Measurements from ENCODE around the gene TENM4. TPM values are rescaled to one million over a fixed set of nuclear protein-coding genes. Genes with fewer than 3 reads are reported as not detected.

The TENM4 gene
- total RNA-seq, 2 donors from 2014 or later = 68.2 to 130 TPM

DNA sequence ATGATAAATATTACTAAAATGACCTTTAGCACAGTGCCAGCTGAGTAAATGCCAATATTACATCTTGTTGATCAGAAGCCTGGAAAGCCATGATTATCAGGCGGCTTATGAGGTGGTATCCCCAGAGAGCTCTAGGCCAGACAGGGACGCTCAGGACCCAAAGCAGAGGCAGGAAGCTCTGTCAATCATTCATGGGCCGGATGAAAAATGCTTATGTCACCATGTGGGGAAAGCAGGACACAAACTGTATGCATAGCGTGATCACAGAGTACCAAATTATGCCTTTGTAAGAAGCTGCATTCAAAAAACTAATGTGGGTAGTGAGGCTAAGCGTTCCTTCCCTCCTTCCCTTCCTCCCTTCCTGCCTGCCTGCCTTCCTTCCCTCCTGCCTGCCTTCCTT is 82.6 kb downstream of the TENM4 start:
- TF ChIP-seq CTCF (conservative IDR thresholded peaks at IDR 0.05) = no peak
- Mint-ChIP-seq H3K4me1 (peaks cover 5% of the 10 kb centered on the region), H3K27ac (no peak overlapping the region), H3K4me3 (no peak overlapping the region), H3K36me3 (ENCODE audit: low read depth) (peaks cover 5% of the 10 kb centered on the region), H3K9me3 (no peaks in the 10 kb centered on the region), H3K27me3 (ENCODE audit: insufficient read depth) (no peaks in the 10 kb centered on the region)
- Histone ChIP-seq H3K4me3 (ENCODE audit: low read length) (no peak overlapping the region), H3K27ac (ENCODE audit: low read depth, low read length) (no peak overlapping the region), H3K36me3 (ENCODE audit: control insufficient read depth, insufficient read depth, low read length) (no peaks in the 10 kb centered on the region), H3K9me3 (ENCODE audit: control insufficient read depth, low read length) (no peaks in the 10 kb centered on the region), H3K4me1 (ENCODE audit: control insufficient read depth, insufficient read depth, low read length) (no peaks in the 10 kb centered on the region), H3K9ac (ENCODE audit: extremely low read depth, low read length, poor library complexity, severe bottlenecking) (no peak overlapping the region), H3K27me3 (ENCODE audit: control insufficient read depth, insufficient read depth, low read length, poor library complexity, severe bottlenecking) (no peaks in the 10 kb centered on the region)
- WGBS, 2 experiments (ENCODE audit: insufficient coverage in 1 of 2, insufficient read length in 1 of 2) = 93% methylated on average over 5 of the region's 5 CpGs
- no peak for DNase-seq

GRCh38 chr11:79353706-79354105 is 87.1 kb downstream of the TENM4 start:
- H3K4me3 Mint-ChIP-seq = no peak overlapping the region
- H3K36me3 Mint-ChIP-seq (ENCODE audit: low read depth) = peaks cover 9% of the 10 kb centered on the region
- Histone ChIP-seq H3K4me1 (ENCODE audit: control insufficient read depth, insufficient read depth, low read length) (no peaks in the 10 kb centered on the region), H3K27me3 (ENCODE audit: control insufficient read depth, insufficient read depth, low read length, poor library complexity, severe bottlenecking) (no peaks in the 10 kb centered on the region), H3K36me3 (ENCODE audit: control insufficient read depth, insufficient read depth, low read length) (no peaks in the 10 kb centered on the region), H3K27ac (ENCODE audit: low read depth, low read length) (no peak overlapping the region), H3K9me3 (ENCODE audit: control insufficient read depth, low read length) (no peaks in the 10 kb centered on the region), H3K4me3 (ENCODE audit: low read length) (no peak overlapping the region), H3K9ac (ENCODE audit: extremely low read depth, low read length, poor library complexity, severe bottlenecking) (no peak overlapping the region)
- no peak overlapping the region for H3K27ac Mint-ChIP-seq
- WGBS, 2 experiments (ENCODE audit: insufficient coverage in 1 of 2, insufficient read length in 1 of 2) = 71 to 87% methylated on average over 2 to 3 of the region's 3 CpGs
- no peak for DNase-seq
- H3K9me3 Mint-ChIP-seq = no peaks in the 10 kb centered on the region
- H3K4me1 Mint-ChIP-seq = peaks cover 5% of the 10 kb centered on the region
- no peaks in the 10 kb centered on the region for H3K27me3 Mint-ChIP-seq (ENCODE audit: insufficient read depth)
- TF ChIP-seq CTCF (conservative IDR thresholded peaks at IDR 0.05) = no peak

GRCh38 chr11:79352349-79352703 is 88.5 kb downstream of the TENM4 start:
- Histone ChIP-seq H3K9ac (ENCODE audit: extremely low read depth, low read length, poor library complexity, severe bottlenecking) (no peak overlapping the region), H3K4me3 (ENCODE audit: low read length) (no peak overlapping the region), H3K9me3 (ENCODE audit: control insufficient read depth, low read length) (no peaks in the 10 kb centered on the region), H3K4me1 (ENCODE audit: control insufficient read depth, insufficient read depth, low read length) (no peaks in the 10 kb centered on the region), H3K27me3 (ENCODE audit: control insufficient read depth, insufficient read depth, low read length, poor library complexity, severe bottlenecking) (no peaks in the 10 kb centered on the region), H3K36me3 (ENCODE audit: control insufficient read depth, insufficient read depth, low read length) (no peaks in the 10 kb centered on the region), H3K27ac (ENCODE audit: low read depth, low read length) (peak overlapping the region; percentile 52)
- 79 to 80% methylated on average over 3 to 5 of the region's 5 CpGs for WGBS, 2 experiments (ENCODE audit: insufficient coverage in 1 of 2, insufficient read length in 1 of 2)
- no peak overlapping the region for H3K27ac Mint-ChIP-seq
- peaks cover 14% of the 10 kb centered on the region for H3K36me3 Mint-ChIP-seq (ENCODE audit: low read depth)
- no peak for DNase-seq
- no peak overlapping the region for H3K4me3 Mint-ChIP-seq
- TF ChIP-seq CTCF (conservative IDR thresholded peaks at IDR 0.05) = no peak
- no peaks in the 10 kb centered on the region for H3K27me3 Mint-ChIP-seq (ENCODE audit: insufficient read depth)
- H3K4me1 Mint-ChIP-seq = peaks cover 5% of the 10 kb centered on the region
- H3K9me3 Mint-ChIP-seq = no peaks in the 10 kb centered on the region

All from endodermal cell (in vitro differentiated cells).